Bronchial epithelial cell (primary cell): ENCODE data around the gene CTNND2. TPM values are rescaled to one million over a fixed set of nuclear protein-coding genes. Genes with fewer than 3 reads are reported as not detected.

Experiments used
- DNase-seq: peaks from one replicate; pipeline ENCODE4 v3.0.0-alpha.2; 2010; ENCODE audit warnings: low read depth
- FAIRE-seq: peaks from 2 replicates; lab custom pipeline; 2011; peaks lifted over from hg19 to GRCh38; lab: Jason Lieb, UNC
- H3K27me3 ChIP-seq: 2 replicates; pipeline ENCODE4 v1.5.1; 2011; ENCODE audit warnings: low read length; ENCODE audit not compliant: control insufficient read depth, insufficient read depth
- H3K36me3 ChIP-seq: 2 replicates; pipeline ENCODE4 v1.5.1; 2011; ENCODE audit warnings: low read length; ENCODE audit not compliant: control insufficient read depth, insufficient read depth
- H3K4me3 ChIP-seq: 2 replicates; pipeline ENCODE4 v1.5.1; 2011; ENCODE audit warnings: mild to moderate bottlenecking, low read depth, low read length, control low read depth
- CTCF ChIP-seq: IDR thresholded peaks from 2 replicates; pipeline ENCODE4 v1.5.1; 2011; ENCODE audit warnings: mild to moderate bottlenecking, moderate library complexity, low read length, control low read depth, inconsistent platforms; ENCODE audit not compliant: insufficient read depth, severe bottlenecking
- total RNA-seq: library from RNA; depleted of rRNA; stranded (reverse); fragments of >200 nt; gene quantifications from 2 replicates; pipeline ENCODE4 v1.2.1, GENCODE V29; 2014

The CTNND2 gene
- total RNA-seq, 1 donor from 2014 or later = not detected

- Histone ChIP-seq H3K36me3 (no peaks in the 10 kb centered on the region), H3K27me3 (no peaks in the 10 kb centered on the region), H3K4me3 (no peak overlapping the region)
- FAIRE-seq = no peak
- no peak for TF ChIP-seq CTCF
- DNase-seq = no peak
These were observed 622.4 kb downstream of the CTNND2 start for GRCh38 chr5:11281842-11282241.

GRCh38 chr5:11277323-11277722 is 626.9 kb downstream of the CTNND2 start:
- FAIRE-seq (no peak), DNase-seq (no peak)
- no peaks in the 10 kb centered on the region for H3K36me3 ChIP-seq
- no peak overlapping the region for H3K4me3 ChIP-seq
- no peaks in the 10 kb centered on the region for H3K27me3 ChIP-seq
- TF ChIP-seq CTCF = no peak

- DNase-seq (no peak), FAIRE-seq (no peak)
- no peaks in the 10 kb centered on the region for H3K36me3 ChIP-seq
These were observed 630.9 kb downstream of the CTNND2 start for GRCh38 chr5:11273180-11273903.

GRCh38 chr5:11269515-11269914 is 634.7 kb downstream of the CTNND2 start:
- Histone ChIP-seq H3K4me3 (no peak overlapping the region), H3K27me3 (no peaks in the 10 kb centered on the region), H3K36me3 (no peaks in the 10 kb centered on the region)
- FAIRE-seq (no peak), DNase-seq (no peak)
- TF ChIP-seq CTCF = no peak

More at GRCh38 chr5:11273180-11273903, 630.9 kb downstream of the CTNND2 start:
- TF ChIP-seq CTCF = no peak
- Histone ChIP-seq H3K27me3 (no peaks in the 10 kb centered on the region), H3K4me3 (no peak overlapping the region)

- no peak for TF ChIP-seq CTCF
- no peak for DNase-seq
- H3K36me3 ChIP-seq = no peaks in the 10 kb centered on the region
- no peak overlapping the region for H3K4me3 ChIP-seq
- H3K27me3 ChIP-seq = no peaks in the 10 kb centered on the region
- FAIRE-seq = no peak
These were observed 635.4 kb downstream of the CTNND2 start for GRCh38 chr5:11268891-11269290.

GRCh38 chr5:11266331-11266730 is 637.9 kb downstream of the CTNND2 start:
- H3K27me3 ChIP-seq = no peaks in the 10 kb centered on the region
- no peak for DNase-seq
- no peak overlapping the region for H3K4me3 ChIP-seq
- no peaks in the 10 kb centered on the region for H3K36me3 ChIP-seq
- FAIRE-seq = no peak
- TF ChIP-seq CTCF = no peak
